CD14-positive monocyte (primary cell): ENCODE measurements around the gene PAWR. TPM values are rescaled to one million over a fixed set of nuclear protein-coding genes. Genes with fewer than 3 reads are reported as not detected.

ENCODE experiments used
- DNase-seq, 3 donors: peaks; one replicate each; pipeline ENCODE4 v3.0.0-alpha.2; 2011 to 2022
- H2AFZ ChIP-seq: 2 replicates; pipeline ENCODE4 v1.6.0; 2012; ENCODE audit warnings: mild to moderate bottlenecking, low read depth, low read length, inconsistent platforms; ENCODE audit not compliant: insufficient read depth, poor library complexity, severe bottlenecking
- H3K27ac ChIP-seq, 2 donors: 1 replicate in 1 of 2; 2 replicates in 1 of 2; pipeline ENCODE4 v1.5.1; 2012 to 2013; ENCODE audit warnings: low read length in 2 of 2, control low read depth in 1 of 2, inconsistent platforms in 1 of 2, low read depth in 1 of 2, mild to moderate bottlenecking in 1 of 2
- H3K27me3 ChIP-seq, 2 donors: one replicate each; pipeline versions ENCODE4 v1.6.0 to v1.6.1; 2011 to 2013; ENCODE audit warnings: low read length in 2 of 2; ENCODE audit not compliant: control insufficient read depth in 2 of 2, insufficient read depth in 2 of 2
- H3K36me3 ChIP-seq, 2 donors: replicated peaks in 1 of 2; 1 replicate in 1 of 2; 2 replicates in 1 of 2; pipeline versions ENCODE4 v1.5.1 to v1.6.1; 2012 to 2013; ENCODE audit warnings: low read length in 2 of 2, control low read depth in 1 of 2, inconsistent platforms in 1 of 2, mild to moderate bottlenecking in 1 of 2; ENCODE audit not compliant: insufficient read depth in 2 of 2, control insufficient read depth in 1 of 2
- H3K4me1 ChIP-seq, 2 donors: 1 replicate in 1 of 2; 2 replicates in 1 of 2; pipeline versions ENCODE4 v1.5.1 to v1.6.1; 2012 to 2013; ENCODE audit warnings: low read length in 2 of 2, control low read depth in 1 of 2, inconsistent platforms in 1 of 2, mild to moderate bottlenecking in 1 of 2, moderate library complexity in 1 of 2; ENCODE audit not compliant: insufficient read depth in 2 of 2, control insufficient read depth in 1 of 2
- H3K4me2 ChIP-seq: replicated peaks from 2 replicates; pipeline ENCODE3; 2012; ENCODE audit warnings: low read length, moderate library complexity, mild to moderate bottlenecking; ENCODE audit not compliant: poor library complexity, severe bottlenecking; ENCODE audit errors: extremely low read depth
- H3K4me3 ChIP-seq, 3 experiments: fragments of 200-600 bp in 1 of 3; sonication (generic) in 1 of 3; replicated peaks in 1 of 3; 1 replicate in 2 of 3; 2 replicates in 1 of 3; pipeline ENCODE4 v1.5.1; 2011 to 2013; ENCODE audit warnings: low read length in 3 of 3, mild to moderate bottlenecking in 3 of 3, control low read depth in 2 of 3, low read depth in 2 of 3, inconsistent platforms in 1 of 3, moderate library complexity in 1 of 3
- H3K79me2 ChIP-seq: 2 replicates; pipeline ENCODE4 v1.6.0; 2012; ENCODE audit warnings: mild to moderate bottlenecking, control low read depth, inconsistent platforms, low read length, moderate library complexity; ENCODE audit not compliant: insufficient read depth
- H3K9ac ChIP-seq: 2 replicates; pipeline ENCODE4 v1.6.0; 2017; ENCODE audit warnings: low read length, mild to moderate bottlenecking; ENCODE audit not compliant: insufficient read depth, poor library complexity, severe bottlenecking
- H3K9me3 ChIP-seq, 2 donors: replicated peaks in 1 of 2; 1 replicate in 1 of 2; 2 replicates in 1 of 2; pipeline versions ENCODE4 v1.5.1 to v1.6.1; 2012 to 2013; ENCODE audit warnings: low read length in 2 of 2, control low read depth in 1 of 2; ENCODE audit not compliant: control insufficient read depth in 1 of 2, insufficient read depth in 1 of 2
- H4K20me1 ChIP-seq: 2 replicates; pipeline ENCODE4 v1.6.0; 2012; ENCODE audit warnings: mild to moderate bottlenecking, low read length, control low read depth, moderate library complexity; ENCODE audit not compliant: insufficient read depth
- H3K27ac Mint-ChIP-seq, 7 donors: one replicate each; pipeline ENCODE4 v1.8.0; 2020; ENCODE audit warnings: mild to moderate bottlenecking in 7 of 7, mixed read lengths in 7 of 7, moderate library complexity in 6 of 7, inconsistent platforms in 2 of 7
- H3K27me3 Mint-ChIP-seq, 3 donors: one replicate each; pipeline ENCODE4 v1.8.0; 2021 to 2022; ENCODE audit warnings: low read depth in 3 of 3, mild to moderate bottlenecking in 3 of 3, mixed read lengths in 3 of 3, moderate library complexity in 3 of 3, inconsistent platforms in 1 of 3
- H3K36me3 Mint-ChIP-seq, 2 donors: one replicate each; pipeline ENCODE4 v1.8.0; 2020; ENCODE audit warnings: mixed read lengths in 2 of 2, inconsistent platforms in 1 of 2, mild to moderate bottlenecking in 1 of 2
- H3K4me1 Mint-ChIP-seq: one replicate; pipeline ENCODE4 v1.8.0; 2020; ENCODE audit warnings: mild to moderate bottlenecking, mixed read lengths
- H3K4me3 Mint-ChIP-seq, 2 donors: one replicate each; pipeline ENCODE4 v1.8.0; 2020; ENCODE audit warnings: mild to moderate bottlenecking in 2 of 2, mixed read lengths in 2 of 2, moderate library complexity in 1 of 2
- H3K9me3 Mint-ChIP-seq, 7 donors: one replicate each; pipeline ENCODE4 v1.8.0; 2020 to 2022; ENCODE audit warnings: mixed read lengths in 7 of 7, mild to moderate bottlenecking in 6 of 7, moderate library complexity in 6 of 7, inconsistent platforms in 2 of 7
- WGBS: methylation state at CpG from one replicate; pipeline ENCODE4 v1.1.5; 2013; ENCODE audit warnings: missing lambda C conversion rate; ENCODE audit not compliant: insufficient coverage; 5-methylcytosine and 5-hydroxymethylcytosine counted together
- intact Hi-C, 2 donors: fragments of 100-400 bp; cut with micrococcal nuclease; formaldehyde crosslinking; loops; one replicate each; pipeline versions ENCODE4 v1.15.0 to v1.15.1; 2023
- polyA plus RNA-seq, 3 donors: library from polyadenylated mRNA; depleted of rRNA in 1 of 3; unstranded in 2 of 3; stranded (reverse) in 1 of 3; fragments of 300-500 nt in 2 of 3; fragments of >200 nt in 1 of 3; fragmentation: Illumina TruSeq in 2 of 3; gene quantifications; 1 replicate in 2 of 3; 2 replicates in 1 of 3; pipeline ENCODE4 v1.2.3, GENCODE V29; 2012 to 2021
- TF ChIP-seq, protein P1 (sequence below): fragments of 200-600 bp; IDR thresholded peaks from one replicate; pipeline ENCODE4 v1.8.0; 2022; ENCODE audit warnings: antibody characterized with exemption, mild to moderate bottlenecking

PAWR gene
- polyA plus RNA-seq, 3 donors = 0.03 TPM; not detected in 1

DNA sequence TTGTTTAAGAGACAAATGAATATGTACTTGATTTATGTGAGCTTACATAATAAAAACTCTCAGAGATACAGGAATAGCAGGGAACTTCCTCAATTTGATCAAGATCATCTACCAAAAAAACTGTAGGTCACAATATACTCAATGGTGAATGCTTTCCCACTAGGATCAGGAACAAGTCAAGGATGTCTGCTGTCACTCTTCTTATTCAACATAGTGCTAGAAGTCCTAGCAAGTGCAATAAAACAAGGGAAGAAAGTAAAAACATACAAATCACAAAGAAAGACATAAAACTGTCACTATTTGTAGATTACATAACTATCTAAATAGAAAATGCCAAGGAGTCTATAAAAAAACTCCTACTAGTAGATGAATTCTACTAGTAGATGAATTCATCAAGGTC lies 41.9 kb upstream of the PAWR start:
- no peaks in the 10 kb centered on the region for H3K9me3 ChIP-seq
- H3K4me2 ChIP-seq = no peak overlapping the region
- Mint-ChIP-seq H3K4me3 (no peak overlapping the region), H3K4me1 (no peaks in the 10 kb centered on the region), H3K27ac (no peak overlapping the region), H3K36me3 (no peaks in the 10 kb centered on the region), H3K27me3 (peaks cover 0 to 9% (median 4%) of the 10 kb centered on the region in 3 donors), H3K9me3 (peaks cover 0 to 2% (median 0%) of the 10 kb centered on the region in 7 donors)
- H4K20me1 ChIP-seq = no peaks in the 10 kb centered on the region
- no peaks in the 10 kb centered on the region for H3K27me3 ChIP-seq
- intact Hi-C loops = no loop called here
- no peak overlapping the region for H3K9ac ChIP-seq
- no peak for DNase-seq
- no peaks in the 10 kb centered on the region for H3K4me1 ChIP-seq
- H3K36me3 ChIP-seq = no peaks in the 10 kb centered on the region
- TF ChIP-seq, protein P1, sequence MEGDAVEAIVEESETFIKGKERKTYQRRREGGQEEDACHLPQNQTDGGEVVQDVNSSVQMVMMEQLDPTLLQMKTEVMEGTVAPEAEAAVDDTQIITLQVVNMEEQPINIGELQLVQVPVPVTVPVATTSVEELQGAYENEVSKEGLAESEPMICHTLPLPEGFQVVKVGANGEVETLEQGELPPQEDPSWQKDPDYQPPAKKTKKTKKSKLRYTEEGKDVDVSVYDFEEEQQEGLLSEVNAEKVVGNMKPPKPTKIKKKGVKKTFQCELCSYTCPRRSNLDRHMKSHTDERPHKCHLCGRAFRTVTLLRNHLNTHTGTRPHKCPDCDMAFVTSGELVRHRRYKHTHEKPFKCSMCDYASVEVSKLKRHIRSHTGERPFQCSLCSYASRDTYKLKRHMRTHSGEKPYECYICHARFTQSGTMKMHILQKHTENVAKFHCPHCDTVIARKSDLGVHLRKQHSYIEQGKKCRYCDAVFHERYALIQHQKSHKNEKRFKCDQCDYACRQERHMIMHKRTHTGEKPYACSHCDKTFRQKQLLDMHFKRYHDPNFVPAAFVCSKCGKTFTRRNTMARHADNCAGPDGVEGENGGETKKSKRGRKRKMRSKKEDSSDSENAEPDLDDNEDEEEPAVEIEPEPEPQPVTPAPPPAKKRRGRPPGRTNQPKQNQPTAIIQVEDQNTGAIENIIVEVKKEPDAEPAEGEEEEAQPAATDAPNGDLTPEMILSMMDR = no peak
- H3K4me3 ChIP-seq = no peak overlapping the region
- H2AFZ ChIP-seq = no peak overlapping the region
- no peak overlapping the region for H3K27ac ChIP-seq
- H3K79me2 ChIP-seq = no peaks in the 10 kb centered on the region

GRCh38 chr12:79725987-79726386 lies 35.2 kb upstream of the PAWR start:
- no peak overlapping the region for H3K4me2 ChIP-seq
- Mint-ChIP-seq H3K36me3 (no peaks in the 10 kb centered on the region), H3K27ac (no peak overlapping the region), H3K4me3 (no peak overlapping the region), H3K4me1 (no peaks in the 10 kb centered on the region), H3K27me3 (peaks cover 1 to 5% (median 2%) of the 10 kb centered on the region in 3 donors), H3K9me3 (peaks cover 0 to 3% (median 0%) of the 10 kb centered on the region in 7 donors)
- H3K9me3 ChIP-seq = no peaks in the 10 kb centered on the region
- TF ChIP-seq, protein P1 = no peak
- no peak overlapping the region for H3K9ac ChIP-seq
- H3K4me3 ChIP-seq = no peak overlapping the region
- no peaks in the 10 kb centered on the region for H3K4me1 ChIP-seq
- H2AFZ ChIP-seq = no peak overlapping the region
- DNase-seq = no peak
- no peaks in the 10 kb centered on the region for H3K27me3 ChIP-seq
- no peaks in the 10 kb centered on the region for H3K36me3 ChIP-seq
- H4K20me1 ChIP-seq = no peaks in the 10 kb centered on the region
- H3K27ac ChIP-seq = no peak overlapping the region
- 80% methylated on average over 1 of the region's 1 CpG for WGBS
- H3K79me2 ChIP-seq = no peaks in the 10 kb centered on the region
- intact Hi-C loops = no loop called here
